ENCODE results near the gene GALC.

Gene GALC

DNA sequence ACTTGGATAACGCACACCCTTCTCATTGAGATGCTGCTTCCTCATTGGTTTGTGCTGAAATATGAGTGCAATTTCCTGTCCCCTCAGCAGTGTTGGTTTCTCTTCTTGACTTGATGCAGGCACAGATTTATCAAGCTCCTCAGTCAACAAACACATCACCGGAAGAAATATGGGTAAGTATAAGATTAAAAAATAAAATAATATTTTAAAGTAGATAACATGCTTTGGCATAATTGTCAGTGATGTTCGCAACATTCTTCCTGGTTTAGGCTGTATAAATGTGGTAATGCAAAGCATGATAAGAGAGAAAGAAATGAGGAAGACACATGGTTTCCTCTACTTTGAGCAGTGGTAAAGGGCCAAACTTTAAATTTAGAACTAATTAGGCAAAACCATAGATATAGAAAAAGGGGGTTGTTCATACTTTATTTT is 12.1 kb upstream of the GALC start, which contains the start of gene GPR65:
GPR65 (plus strand) TSS at position 86 of the 432 bp plus-strand sequence. CDS start 5,713 bp downstream, outside the sequence.
- Histone ChIP-seq H3F3A (ENCODE audit: control insufficient read depth, insufficient read depth) (peaks cover 12% of the 10 kb centered on the region; the same call in 1 of the 2 replicates), H3K4me2 (ENCODE audit: low read length) (peak within 1 kb of the TSS; percentile 74), H3K27ac (ENCODE audit: low read depth, low read length) (peak within 1 kb of the TSS; percentile 66), H3K27me3 (ENCODE audit: control insufficient read depth, low read length) (no peaks in the 10 kb centered on the region), H3K36me3 (ENCODE audit: control insufficient read depth, low read length) (peaks cover 3% of the 10 kb centered on the region; the same call in 1 of the 2 replicates), H3K9me2 (replicated peaks; ENCODE audit: control insufficient read depth, low read length) (no peaks in the 10 kb centered on the region), H3K4me3 (ENCODE audit: low read length) (peak within 1 kb of the TSS; percentile 73), H4K20me1 (ENCODE audit: control insufficient read depth, insufficient read depth, low read depth, low read length) (no peaks in the 10 kb centered on the region), H3K9me3 (ENCODE audit: control insufficient read depth, insufficient read depth, low read length) (no peaks in the 10 kb centered on the region), H3K4me1 (ENCODE audit: control insufficient read depth, low read length) (peaks cover 51% of the 10 kb centered on the region), H3K79me2 (ENCODE audit: control insufficient read depth, low read length) (peaks cover 44% of the 10 kb centered on the region)
- TF ChIP-seq, protein P1, sequence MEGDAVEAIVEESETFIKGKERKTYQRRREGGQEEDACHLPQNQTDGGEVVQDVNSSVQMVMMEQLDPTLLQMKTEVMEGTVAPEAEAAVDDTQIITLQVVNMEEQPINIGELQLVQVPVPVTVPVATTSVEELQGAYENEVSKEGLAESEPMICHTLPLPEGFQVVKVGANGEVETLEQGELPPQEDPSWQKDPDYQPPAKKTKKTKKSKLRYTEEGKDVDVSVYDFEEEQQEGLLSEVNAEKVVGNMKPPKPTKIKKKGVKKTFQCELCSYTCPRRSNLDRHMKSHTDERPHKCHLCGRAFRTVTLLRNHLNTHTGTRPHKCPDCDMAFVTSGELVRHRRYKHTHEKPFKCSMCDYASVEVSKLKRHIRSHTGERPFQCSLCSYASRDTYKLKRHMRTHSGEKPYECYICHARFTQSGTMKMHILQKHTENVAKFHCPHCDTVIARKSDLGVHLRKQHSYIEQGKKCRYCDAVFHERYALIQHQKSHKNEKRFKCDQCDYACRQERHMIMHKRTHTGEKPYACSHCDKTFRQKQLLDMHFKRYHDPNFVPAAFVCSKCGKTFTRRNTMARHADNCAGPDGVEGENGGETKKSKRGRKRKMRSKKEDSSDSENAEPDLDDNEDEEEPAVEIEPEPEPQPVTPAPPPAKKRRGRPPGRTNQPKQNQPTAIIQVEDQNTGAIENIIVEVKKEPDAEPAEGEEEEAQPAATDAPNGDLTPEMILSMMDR (IDR thresholded peaks at IDR 0.05; ENCODE audit: low read depth, low read length, poor library complexity, severe bottlenecking): no peak
- no peak for TF ChIP-seq EZH2phosphoT487 (IDR thresholded peaks at IDR 0.05; ENCODE audit: borderline replicate concordance, low read length)

GRCh38 chr14:88004506-88005036 is 11.6 kb upstream of the GALC start:
- no peaks in the 10 kb centered on the region for H3K27me3 ChIP-seq (ENCODE audit: control insufficient read depth, low read length)
- H3K9me3 ChIP-seq (ENCODE audit: control insufficient read depth, insufficient read depth, low read length): no peaks in the 10 kb centered on the region
- H3K27ac ChIP-seq (ENCODE audit: low read depth, low read length): peak overlapping the region; percentile 66
- no peaks in the 10 kb centered on the region for H3K9me2 ChIP-seq (replicated peaks; ENCODE audit: control insufficient read depth, low read length)
- peak overlapping the region; percentile 74 for H3K4me2 ChIP-seq (ENCODE audit: low read length)
- peak overlapping the region; percentile 73 for H3K4me3 ChIP-seq (ENCODE audit: low read length)
- 0 out of 2 replicates have a peak, but pooled peaks cover 3% of the 10 kb centered on the region for H3K36me3 ChIP-seq (ENCODE audit: control insufficient read depth, low read length)
- peaks cover 12% of the 10 kb centered on the region; the same call in 1 of the 2 replicates for H3F3A ChIP-seq (ENCODE audit: control insufficient read depth, insufficient read depth)
- H3K79me2 ChIP-seq (ENCODE audit: control insufficient read depth, low read length): peaks cover 41% of the 10 kb centered on the region
- H3K4me1 ChIP-seq (ENCODE audit: control insufficient read depth, low read length): peaks cover 54% of the 10 kb centered on the region
- TF ChIP-seq, protein P1 (IDR thresholded peaks at IDR 0.05; ENCODE audit: low read depth, low read length, poor library complexity, severe bottlenecking): no peak
- TF ChIP-seq EZH2phosphoT487 (IDR thresholded peaks at IDR 0.05; ENCODE audit: borderline replicate concordance, low read length): no peak
- no peaks in the 10 kb centered on the region for H4K20me1 ChIP-seq (ENCODE audit: control insufficient read depth, insufficient read depth, low read depth, low read length)

DNA sequence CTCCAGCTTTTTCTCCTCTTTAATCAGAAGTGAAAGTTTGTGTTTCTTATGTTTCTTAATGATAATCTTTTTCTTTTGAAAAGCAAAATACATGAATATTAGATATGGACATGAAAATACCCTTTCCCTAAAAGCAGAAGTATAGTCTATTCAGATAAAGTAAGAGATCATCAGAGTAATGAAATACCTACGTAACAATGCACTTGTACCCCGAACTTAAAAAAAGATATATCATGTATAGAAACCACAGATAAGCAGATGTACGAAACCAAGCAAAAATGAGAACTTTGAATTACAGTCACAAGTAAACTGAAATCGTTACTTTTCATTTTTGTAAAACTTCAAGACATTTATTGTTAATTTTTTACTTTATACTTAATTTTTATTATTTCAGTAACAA is 10.4 kb upstream of the GALC start:
- no peak overlapping the region for H3K27ac ChIP-seq (ENCODE audit: low read depth, low read length)
- peaks cover 57% of the 10 kb centered on the region for H3K4me1 ChIP-seq (ENCODE audit: control insufficient read depth, low read length)
- H3K4me2 ChIP-seq (ENCODE audit: low read length): no peak overlapping the region
- no peaks in the 10 kb centered on the region for H3K9me2 ChIP-seq (replicated peaks; ENCODE audit: control insufficient read depth, low read length)
- H3F3A ChIP-seq (ENCODE audit: control insufficient read depth, insufficient read depth): peaks cover 12% of the 10 kb centered on the region; the same call in 1 of the 2 replicates
- no peaks in the 10 kb centered on the region for H3K9me3 ChIP-seq (ENCODE audit: control insufficient read depth, insufficient read depth, low read length)
- no peaks in the 10 kb centered on the region for H3K27me3 ChIP-seq (ENCODE audit: control insufficient read depth, low read length)
- peaks cover 29% of the 10 kb centered on the region for H3K79me2 ChIP-seq (ENCODE audit: control insufficient read depth, low read length)
- no peak overlapping the region for H3K4me3 ChIP-seq (ENCODE audit: low read length)
- no peaks in the 10 kb centered on the region for H4K20me1 ChIP-seq (ENCODE audit: control insufficient read depth, insufficient read depth, low read depth, low read length)
- H3K36me3 ChIP-seq (ENCODE audit: control insufficient read depth, low read length): 0 out of 2 replicates have a peak, but pooled peaks cover 3% of the 10 kb centered on the region
- TF ChIP-seq, protein P1 (IDR thresholded peaks at IDR 0.05; ENCODE audit: low read depth, low read length, poor library complexity, severe bottlenecking): no peak
- no peak for TF ChIP-seq EZH2phosphoT487 (IDR thresholded peaks at IDR 0.05; ENCODE audit: borderline replicate concordance, low read length)

All from DOHH2 (cell line).